PC-9 (cell line): ENCODE data around the gene TMEM161A.

Experiments used
- EZH2 ChIP-seq: fragments of 200-600 bp; sonication (generic); IDR thresholded peaks from 2 replicates; pipeline ENCODE4 v1.8.0; 2017; ENCODE audit warnings: antibody characterized with exemption, low read depth
- TF ChIP-seq, protein P1 (sequence below): fragments of 200-600 bp; sonication (generic); conservative IDR thresholded peaks from 2 replicates; pipeline ENCODE4 v1.6.1; 2017; ENCODE audit warnings: mixed run types, antibody characterized with exemption, mild to moderate bottlenecking, moderate library complexity

DNA sequence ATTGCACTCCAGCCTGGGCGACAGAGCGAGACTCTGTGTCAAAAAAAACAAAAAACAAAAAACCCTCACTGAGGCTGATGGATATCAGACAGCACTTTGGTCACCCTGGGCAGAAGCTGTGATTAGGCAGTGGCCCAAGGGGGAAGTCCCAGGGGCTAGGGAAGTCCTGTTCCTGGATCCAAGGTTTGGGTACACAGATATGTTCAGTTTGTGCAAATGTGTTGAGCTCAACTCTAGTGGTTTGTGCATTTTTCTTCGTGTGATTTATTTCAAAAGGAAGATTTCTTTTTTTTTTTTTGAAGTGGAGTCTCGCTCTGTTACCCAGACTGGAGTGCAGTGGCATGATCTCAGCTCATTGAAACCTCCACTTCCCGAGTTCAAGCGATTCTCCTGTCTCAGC lies 19.5 kb upstream of the TMEM161A start:
- TF ChIP-seq, protein P1, sequence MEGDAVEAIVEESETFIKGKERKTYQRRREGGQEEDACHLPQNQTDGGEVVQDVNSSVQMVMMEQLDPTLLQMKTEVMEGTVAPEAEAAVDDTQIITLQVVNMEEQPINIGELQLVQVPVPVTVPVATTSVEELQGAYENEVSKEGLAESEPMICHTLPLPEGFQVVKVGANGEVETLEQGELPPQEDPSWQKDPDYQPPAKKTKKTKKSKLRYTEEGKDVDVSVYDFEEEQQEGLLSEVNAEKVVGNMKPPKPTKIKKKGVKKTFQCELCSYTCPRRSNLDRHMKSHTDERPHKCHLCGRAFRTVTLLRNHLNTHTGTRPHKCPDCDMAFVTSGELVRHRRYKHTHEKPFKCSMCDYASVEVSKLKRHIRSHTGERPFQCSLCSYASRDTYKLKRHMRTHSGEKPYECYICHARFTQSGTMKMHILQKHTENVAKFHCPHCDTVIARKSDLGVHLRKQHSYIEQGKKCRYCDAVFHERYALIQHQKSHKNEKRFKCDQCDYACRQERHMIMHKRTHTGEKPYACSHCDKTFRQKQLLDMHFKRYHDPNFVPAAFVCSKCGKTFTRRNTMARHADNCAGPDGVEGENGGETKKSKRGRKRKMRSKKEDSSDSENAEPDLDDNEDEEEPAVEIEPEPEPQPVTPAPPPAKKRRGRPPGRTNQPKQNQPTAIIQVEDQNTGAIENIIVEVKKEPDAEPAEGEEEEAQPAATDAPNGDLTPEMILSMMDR, result no peak
- no peak for TF ChIP-seq EZH2
